ENCODE data around the gene DENND1A.

Gene DENND1A

GRCh38 chr9:123445981-123446610 is 483.8 kb downstream of the DENND1A start:
- DNase-seq (ENCODE audit: low read depth): no peak
- H3K4me3 ChIP-seq (ENCODE audit: low read length): no peak overlapping the region
- no peak for TF ChIP-seq CTCF (conservative IDR thresholded peaks at IDR 0.05; ENCODE audit: low read depth, low read length)

- no peak for DNase-seq (ENCODE audit: low read depth)
- TF ChIP-seq CTCF (conservative IDR thresholded peaks at IDR 0.05; ENCODE audit: low read depth, low read length): no peak
- H3K4me3 ChIP-seq (ENCODE audit: low read length): no peak overlapping the region
Measured at GRCh38 chr9:123445116-123445515, 484.8 kb downstream of the DENND1A start.

GRCh38 chr9:123441769-123442168 is 488.2 kb downstream of the DENND1A start:
- TF ChIP-seq CTCF (conservative IDR thresholded peaks at IDR 0.05; ENCODE audit: low read depth, low read length): no peak
- no peak for DNase-seq (ENCODE audit: low read depth)
- no peak overlapping the region for H3K4me3 ChIP-seq (ENCODE audit: low read length)

GRCh38 chr9:123440256-123440655 is 489.7 kb downstream of the DENND1A start:
- TF ChIP-seq CTCF (conservative IDR thresholded peaks at IDR 0.05; ENCODE audit: low read depth, low read length): no peak
- DNase-seq (ENCODE audit: low read depth): no peak
- H3K4me3 ChIP-seq (ENCODE audit: low read length): no peak overlapping the region

- no peak overlapping the region for H3K4me3 ChIP-seq (ENCODE audit: low read length)
- TF ChIP-seq CTCF (conservative IDR thresholded peaks at IDR 0.05; ENCODE audit: low read depth, low read length): no peak
- DNase-seq (ENCODE audit: low read depth): no peak
Measured at GRCh38 chr9:123438821-123439220, 491.1 kb downstream of the DENND1A start.

- DNase-seq (ENCODE audit: low read depth): peak; percentile 27
- H3K4me3 ChIP-seq (ENCODE audit: low read length): no peak overlapping the region
- TF ChIP-seq CTCF (conservative IDR thresholded peaks at IDR 0.05; ENCODE audit: low read depth, low read length): no peak
Measured at GRCh38 chr9:123438321-123438720, 491.6 kb downstream of the DENND1A start.

- no peak for DNase-seq (ENCODE audit: low read depth)
- no peak overlapping the region for H3K4me3 ChIP-seq (ENCODE audit: low read length)
- TF ChIP-seq CTCF (conservative IDR thresholded peaks at IDR 0.05; ENCODE audit: low read depth, low read length): no peak
Measured at GRCh38 chr9:123437201-123437600, 492.7 kb downstream of the DENND1A start.

All from retinal pigment epithelial cell (primary cell).